Nucleus accumbens (tissue), 56 donors: ENCODE data around the gene SH3PXD2A.

Experiments used
- DNase-seq, 56 donors: peaks; one replicate each; lab custom pipeline; 2025; lab: John Stamatoyannopoulos, UW

The SH3PXD2A gene

DNA sequence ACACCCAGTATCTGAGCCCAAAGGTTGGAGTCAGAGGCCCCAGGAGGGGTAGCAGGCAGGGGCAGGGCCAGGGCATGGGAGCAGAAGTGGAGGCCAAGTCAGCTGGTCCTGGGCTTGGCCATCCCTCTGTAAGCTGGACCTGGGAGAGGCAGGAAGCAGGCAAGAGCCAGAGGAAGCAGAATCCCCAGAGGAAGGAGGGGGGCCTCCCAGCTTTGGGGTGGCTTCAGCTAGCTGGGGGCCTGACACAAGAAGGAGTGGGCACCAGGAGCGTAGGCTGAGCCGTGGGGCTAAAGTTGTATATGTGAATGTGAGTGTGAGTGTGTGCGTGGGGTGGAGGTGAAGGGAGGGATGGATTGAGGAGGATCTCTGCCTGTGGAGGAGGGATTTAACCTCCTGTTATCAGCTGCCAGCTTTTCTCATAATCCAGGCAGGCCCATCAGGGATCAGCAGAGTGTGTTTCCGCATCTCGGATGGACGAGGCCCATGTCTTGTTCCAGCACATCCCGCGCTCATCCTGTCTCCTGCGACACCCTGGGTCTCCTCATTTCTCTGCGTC, 307.9 kb downstream of the SH3PXD2A start:
- DNase-seq = no peak

DNA sequence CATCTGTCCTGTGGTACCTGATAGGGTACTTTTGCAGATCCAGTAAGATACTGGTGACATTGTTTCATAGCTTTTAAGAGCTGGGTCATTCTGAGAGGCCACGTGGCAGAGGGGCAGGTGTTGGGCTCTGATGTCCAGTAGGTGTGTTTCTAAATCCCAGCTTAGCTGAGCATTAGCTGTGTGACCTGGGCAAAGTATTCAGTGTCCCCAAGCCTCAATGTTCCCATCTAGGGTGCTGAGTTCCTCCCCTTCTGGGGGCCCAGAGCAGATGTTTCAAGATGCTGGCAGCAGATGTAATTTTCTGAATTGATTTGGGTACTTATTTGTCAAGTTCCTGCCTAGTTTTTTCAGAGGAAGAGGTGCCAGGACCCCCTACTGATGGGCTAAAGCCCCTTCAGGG, 309.0 kb downstream of the SH3PXD2A start:
- no peak for DNase-seq

- no peak for DNase-seq
These were observed 309.6 kb downstream of the SH3PXD2A start for GRCh38 chr10:103545771-103546281.

DNA sequence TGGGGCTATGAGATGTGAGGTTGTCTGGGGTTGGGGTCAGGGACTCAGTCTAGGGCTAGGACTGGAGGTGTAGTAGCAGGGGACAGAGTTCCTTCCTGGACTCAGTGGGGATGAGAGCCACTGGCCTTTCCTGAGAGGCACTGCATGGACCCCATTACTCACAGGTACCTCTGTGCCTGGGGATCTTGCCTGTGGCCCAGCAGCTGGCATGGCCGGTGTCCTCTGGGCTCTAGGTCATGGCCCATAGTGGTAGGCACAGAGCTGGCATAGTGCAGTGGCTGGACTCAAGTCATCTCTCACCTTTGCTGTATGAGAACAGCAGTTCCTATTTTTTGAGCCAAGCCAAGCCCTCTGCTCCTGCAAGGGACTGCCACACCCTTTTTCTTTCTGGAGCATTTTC, 310.0 kb downstream of the SH3PXD2A start:
- DNase-seq = no peak

GRCh38 chr10:103544657-103545310, 310.6 kb downstream of the SH3PXD2A start:
- no peak for DNase-seq
